Fibroblast of skin of right quadriceps (primary cell): ENCODE data around the gene ABCC3.

Experiments
- DNase-seq: peaks from one replicate; pipeline ENCODE4 v3.0.0-alpha.2; 2013

Gene ABCC3

DNA sequence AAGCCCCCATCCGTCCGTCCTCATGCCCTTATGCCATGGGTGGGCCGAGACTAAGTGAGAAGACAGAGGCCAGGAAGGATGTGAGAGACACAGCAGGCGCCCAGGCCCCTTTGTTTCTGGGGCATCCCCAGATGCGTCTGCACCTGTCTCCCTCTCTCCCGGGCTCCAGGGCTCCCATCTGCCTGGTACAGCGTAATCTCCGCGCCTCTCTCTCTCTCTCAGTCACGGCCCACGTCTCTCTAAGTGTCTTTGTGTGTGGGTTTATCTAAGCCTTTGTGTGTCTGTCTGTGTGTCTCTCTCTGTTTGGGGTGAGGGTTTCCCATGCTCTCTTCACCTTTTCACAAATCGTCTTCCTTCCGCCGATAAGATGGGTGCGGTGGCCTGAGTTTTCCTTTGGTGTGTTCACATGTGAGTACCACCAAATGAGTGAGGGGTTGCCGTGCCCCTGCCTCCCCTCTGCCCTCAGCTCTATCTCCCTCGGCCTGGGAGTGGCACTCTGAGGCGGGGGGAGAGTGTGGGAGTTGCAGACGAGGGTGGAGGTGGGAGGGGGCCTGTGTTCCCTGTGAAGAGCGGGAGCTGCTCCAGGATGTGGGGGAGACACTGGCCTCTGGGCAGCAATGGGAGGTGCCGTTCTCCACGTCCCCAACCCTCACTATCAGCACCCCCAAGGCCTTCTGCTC, 25.8 kb upstream of the ABCC3 start:
- no peak for DNase-seq

DNA sequence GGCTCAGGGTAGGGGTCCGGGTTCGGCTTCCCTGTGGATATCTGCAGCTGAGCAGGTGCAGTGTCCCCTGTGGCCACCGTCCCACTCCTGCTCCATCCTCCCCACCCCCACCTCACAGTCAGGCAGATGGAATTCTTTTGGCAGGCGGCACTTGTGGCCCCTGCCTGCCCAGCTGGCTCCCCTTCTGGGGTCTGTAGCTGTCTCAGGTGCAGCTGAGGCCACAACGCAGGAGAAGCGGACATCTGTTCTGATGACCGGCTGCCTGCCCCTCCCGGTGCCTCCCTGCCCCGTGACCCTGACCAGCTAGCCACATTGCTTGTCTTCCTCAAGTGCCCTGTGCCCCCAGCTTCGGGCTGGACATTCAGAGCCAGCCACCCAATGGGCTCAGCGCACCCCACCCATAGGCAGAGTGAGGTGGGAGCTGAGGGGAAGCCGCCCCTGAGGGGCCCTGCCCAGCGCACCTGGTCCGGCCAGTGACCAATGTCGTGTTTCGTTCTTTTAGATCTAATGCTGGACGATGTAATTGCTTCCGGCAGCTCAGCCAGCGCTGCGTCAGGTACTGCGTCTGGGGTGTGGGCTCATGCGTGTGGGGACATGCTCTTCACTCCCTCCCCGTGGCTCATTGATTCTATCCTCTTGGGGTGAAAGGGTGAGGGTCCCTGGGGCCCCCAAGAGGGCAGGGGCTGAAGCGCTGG, 25.2 kb upstream of the ABCC3 start:
- no peak for DNase-seq

DNA sequence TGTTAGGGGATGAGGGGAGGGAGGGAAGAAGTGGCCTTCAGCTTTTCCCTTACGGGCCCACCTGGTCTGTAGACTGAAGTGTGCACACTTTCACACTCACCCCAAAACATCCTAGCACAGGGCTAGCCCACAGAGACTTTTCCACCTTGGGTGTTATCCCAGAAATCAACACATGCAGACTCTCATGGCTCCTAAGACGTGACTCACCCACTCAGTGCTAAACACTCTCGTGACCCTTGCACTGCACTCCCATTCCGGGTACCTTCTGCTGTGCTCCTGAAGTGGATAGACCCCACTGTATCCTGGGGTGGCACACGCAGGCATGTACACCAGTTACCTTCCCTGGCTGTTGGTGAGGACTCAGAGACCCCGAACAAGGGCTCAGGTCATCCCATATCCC, 23.0 kb upstream of the ABCC3 start:
- no peak for DNase-seq

DNA sequence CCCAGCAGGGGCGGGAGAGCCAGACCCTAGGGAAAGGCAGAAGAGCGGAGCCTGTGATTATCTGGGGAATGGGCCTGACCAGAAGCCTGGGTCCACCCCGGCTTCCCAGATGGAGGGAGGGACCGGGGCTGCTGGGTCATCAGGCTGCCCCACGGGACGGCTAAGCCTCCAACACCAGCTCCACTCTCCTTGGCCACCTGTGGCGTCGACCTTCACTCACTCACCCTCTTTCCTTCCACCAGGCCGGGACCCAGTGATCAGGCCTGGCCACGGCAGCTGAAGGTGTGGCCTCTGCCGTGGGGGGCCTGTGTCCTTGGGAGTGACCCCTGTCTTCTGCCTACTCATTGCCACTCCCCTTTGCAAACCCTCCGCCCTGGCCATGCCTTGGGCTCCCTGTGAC, 22.4 kb upstream of the ABCC3 start:
- DNase-seq, result no peak

DNA sequence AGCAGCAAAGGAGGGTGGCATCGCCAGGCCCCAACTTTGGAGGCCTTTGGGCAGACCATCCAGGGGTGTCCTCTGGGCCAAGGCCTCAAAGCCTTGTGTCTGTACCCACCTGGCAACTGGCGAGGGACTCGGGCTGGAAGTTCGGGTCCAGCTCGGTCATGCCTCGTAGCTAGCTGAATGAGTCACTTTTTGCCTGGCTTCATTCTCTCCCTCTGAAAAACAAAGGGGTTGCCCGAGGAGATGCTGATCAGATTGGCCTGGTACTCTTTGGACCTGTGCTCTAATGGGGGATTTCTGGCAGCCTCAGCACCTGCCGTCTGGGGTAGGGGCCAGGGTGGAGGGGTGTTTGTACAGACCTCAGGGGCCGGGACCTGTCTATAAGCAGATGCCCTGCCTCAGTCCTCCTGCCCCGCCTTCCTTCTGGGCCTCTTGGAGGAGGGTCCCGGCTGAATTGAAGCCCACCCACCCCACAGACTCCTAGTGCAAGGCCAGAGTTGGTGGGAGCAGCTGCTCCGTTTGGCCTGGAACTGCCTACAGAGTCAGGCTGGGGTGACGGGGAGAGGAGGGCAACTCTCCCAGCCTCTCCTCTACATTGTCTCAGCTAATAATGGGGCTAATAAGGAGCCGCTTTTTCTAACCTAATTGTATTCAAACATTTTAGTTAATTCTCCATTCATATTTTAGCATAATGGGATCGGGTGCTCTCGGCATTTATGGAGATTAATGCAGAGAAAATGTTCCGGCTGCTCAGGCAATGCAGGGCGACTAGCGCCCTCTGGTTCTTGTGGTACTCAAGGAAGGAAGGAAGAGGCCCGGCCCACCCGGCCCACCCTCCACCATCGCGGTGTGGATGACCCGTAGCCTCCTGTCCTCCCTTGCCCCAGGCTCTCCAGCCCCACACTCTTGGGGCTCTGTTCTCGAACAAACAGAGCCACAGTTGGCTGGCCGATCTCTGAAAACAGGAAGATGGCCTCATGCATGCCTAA, 21.4 kb upstream of the ABCC3 start:
- DNase-seq, result no peak

DNA sequence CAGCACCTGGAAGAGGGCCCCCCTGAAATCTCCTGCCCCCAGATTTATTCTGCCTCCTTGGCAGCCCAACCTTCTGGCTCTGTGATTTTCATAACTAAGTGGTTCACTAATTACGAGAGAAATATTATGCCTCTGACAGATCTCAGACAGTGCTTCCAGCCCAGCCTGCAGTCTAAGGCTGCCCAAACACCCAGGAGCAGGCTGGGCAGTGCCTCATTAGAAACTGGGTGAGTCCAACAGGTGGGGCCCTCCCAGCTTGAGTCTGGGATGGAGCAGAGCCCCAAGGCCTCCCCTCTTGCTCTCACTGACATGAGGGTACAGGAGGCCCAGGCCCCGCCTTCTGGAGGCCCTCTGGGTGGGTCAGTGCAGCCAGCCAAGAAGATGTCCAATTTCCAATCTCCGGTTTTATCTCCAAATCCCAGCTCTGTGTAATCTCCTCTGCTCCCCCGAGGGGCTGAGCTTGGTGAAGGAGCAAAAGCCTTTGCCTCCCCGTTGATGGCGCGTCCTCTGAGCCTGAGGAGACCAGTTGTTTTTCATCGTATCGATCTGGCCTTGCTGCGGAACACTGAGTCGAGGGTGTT, 20.1 kb upstream of the ABCC3 start:
- no peak for DNase-seq

DNA sequence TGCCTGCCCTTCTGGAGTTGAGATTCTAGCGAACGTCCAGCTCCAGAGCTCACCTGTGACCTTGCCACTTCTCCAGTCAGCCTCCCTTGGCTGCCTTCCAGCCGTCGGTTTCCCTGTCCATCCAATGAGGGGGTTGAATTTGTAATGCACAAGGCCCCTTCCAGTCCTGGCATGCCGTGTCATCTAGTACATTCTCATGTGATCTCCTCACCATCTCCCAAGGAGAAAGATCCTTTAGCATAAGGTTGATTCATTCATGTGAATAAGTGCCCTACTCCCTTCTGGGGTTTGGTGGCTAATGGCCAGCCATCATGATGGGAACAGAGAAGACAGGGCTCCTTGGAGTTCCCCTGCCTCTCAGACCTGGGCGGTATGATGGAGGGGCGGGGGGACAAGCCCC, 18.9 kb upstream of the ABCC3 start:
- no peak for DNase-seq

DNA sequence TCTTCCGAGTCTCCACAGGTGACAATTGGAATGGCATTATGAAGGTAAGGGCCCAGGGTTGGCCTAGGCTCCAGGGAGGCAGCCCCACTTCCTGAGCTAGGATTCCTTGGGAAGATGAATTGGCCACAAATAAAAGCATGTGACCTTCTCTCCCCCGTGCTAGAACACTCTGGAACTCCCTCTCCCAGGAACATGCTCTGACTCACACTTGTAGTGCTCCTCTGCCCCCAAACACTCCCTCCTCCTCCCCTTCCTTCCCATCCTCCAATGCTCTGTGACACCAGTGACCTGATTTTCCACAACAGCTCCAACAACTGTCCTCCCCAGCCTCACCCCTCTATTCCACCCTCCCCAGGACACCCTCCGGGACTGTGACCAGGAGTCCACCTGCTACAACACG, 16.4 kb upstream of the ABCC3 start:
- DNase-seq, result no peak

DNA sequence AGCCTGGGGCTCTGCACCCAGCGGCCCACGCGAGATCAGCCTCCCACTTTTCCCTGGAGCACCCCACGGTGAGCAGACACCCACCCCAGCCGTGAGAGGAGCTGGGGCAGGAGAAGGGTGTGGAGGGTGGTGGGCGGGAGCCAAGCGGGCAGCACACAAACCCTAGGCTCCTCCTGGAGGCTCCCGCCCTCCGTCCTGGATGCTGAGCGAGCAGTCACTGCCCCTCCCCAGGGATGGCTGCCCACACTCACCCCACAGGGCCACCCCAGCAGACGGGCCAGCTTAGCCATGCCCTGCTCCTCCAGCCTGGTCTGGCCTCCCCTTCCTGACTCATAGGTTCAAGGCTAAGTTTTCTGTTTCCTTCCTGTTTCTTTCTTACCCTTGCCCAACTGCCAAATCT, 15.7 kb upstream of the ABCC3 start:
- no peak for DNase-seq

DNA sequence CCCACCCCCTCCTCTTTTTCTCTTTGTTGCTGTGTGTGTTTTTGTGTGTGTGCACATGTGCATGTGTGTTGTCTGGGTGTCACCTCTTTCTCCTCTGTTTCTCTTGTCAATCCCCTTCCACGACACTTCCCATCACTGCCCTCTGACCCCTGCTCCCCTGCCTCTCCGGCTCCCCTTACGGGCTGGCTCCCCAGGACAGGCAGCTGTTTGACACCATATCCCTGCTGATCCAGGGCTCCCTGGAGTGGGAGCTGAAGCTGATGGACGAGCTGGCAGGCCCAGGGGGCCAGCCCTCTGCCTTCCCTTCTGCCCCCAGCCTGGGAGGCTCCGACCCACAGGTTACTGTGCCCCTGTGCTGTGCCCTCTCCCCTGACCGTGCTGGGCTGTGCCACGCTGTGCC, 15.2 kb upstream of the ABCC3 start:
- no peak for DNase-seq

DNA sequence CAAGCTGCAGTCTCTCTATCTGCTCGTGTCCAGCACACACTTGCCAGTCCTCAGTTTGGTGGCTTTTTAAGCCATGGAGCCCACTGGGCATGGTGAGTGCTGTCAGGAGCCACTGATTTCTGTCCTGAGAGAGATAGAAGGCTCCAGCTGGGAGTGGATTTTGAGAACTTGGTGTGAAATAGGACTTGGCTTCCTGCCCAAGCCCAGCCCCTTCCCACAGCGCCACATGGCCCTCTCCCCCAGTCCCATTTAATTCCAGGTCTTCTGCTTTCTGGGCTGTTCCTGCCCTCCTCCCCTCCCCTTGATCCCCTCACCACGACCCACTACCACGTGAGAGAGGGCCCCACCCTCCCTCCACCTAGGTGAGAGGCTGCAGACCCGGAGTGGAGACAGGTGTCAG, 14.4 kb upstream of the ABCC3 start:
- DNase-seq, result no peak

DNA sequence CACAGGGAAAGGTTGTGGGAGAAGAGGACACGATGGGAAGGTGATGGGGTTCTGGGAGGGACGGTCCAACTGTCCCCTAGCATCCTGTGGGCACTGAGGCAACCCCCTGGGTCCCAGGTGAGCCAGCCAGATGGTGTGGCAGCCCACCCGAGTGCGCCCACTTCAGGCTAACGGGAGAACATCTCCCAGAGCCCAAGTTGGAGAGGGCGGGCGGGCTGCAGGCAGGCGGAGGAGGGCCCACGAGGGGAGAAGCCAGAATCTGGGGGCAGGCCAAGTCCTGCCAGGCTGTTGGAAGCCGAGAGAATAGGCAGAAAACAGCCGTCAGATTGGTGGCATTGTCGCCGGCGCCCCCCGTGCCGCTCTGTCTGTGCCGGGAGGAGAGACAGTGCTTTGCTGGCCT, 13.8 kb upstream of the ABCC3 start:
- no peak for DNase-seq

DNA sequence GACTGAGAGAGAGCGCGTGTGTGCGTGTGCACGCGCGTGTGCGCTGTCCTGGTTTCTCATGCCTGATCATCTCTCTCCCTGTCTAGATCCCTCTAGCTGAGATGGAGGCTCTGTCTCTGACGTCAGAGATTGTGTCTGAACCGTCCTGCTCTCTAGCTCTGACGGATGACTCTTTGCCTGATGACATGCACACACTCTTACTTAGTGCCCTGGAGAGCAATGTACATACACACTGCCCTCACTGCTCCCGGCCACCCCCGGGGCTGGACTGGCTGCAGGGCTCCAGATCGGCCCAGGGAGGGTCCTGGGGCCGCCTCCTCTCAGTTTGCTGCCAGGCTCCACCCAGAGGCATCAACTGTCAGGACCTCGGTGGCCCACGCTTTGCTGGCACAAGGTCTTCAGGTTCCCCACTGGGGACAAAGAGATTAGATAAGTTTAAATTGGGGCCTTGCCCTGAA, 13.1 kb upstream of the ABCC3 start:
- DNase-seq, result no peak

DNA sequence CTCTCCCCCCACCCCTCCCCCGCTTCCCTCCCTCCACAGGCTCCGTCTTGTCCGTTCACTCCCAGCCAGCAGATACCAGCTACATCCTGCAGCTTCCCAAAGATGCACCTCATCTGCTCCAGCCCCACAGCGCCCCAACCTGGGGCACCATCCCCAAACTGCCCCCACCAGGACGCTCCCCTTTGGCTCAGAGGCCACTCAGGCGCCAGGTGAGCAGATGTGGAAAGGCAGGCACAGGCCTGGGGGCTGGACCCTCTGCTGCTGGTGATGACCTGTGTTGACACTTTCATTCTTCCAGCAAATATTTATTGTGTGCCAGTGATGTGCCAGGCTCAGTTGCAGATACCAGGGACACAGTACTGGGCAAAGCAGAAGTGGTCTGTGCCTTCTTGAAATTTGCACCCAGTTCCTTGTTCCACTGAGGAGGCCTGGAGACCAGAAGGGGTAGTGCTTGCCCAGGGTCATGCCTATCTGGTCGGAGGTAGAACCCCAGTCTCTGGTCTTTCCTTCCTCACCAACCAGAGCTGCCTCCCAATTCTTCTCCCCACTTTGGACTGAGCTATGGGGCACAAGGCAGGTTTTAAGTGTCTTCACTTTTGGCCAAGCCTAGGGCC, 10.3 kb upstream of the ABCC3 start:
- no peak for DNase-seq

DNA sequence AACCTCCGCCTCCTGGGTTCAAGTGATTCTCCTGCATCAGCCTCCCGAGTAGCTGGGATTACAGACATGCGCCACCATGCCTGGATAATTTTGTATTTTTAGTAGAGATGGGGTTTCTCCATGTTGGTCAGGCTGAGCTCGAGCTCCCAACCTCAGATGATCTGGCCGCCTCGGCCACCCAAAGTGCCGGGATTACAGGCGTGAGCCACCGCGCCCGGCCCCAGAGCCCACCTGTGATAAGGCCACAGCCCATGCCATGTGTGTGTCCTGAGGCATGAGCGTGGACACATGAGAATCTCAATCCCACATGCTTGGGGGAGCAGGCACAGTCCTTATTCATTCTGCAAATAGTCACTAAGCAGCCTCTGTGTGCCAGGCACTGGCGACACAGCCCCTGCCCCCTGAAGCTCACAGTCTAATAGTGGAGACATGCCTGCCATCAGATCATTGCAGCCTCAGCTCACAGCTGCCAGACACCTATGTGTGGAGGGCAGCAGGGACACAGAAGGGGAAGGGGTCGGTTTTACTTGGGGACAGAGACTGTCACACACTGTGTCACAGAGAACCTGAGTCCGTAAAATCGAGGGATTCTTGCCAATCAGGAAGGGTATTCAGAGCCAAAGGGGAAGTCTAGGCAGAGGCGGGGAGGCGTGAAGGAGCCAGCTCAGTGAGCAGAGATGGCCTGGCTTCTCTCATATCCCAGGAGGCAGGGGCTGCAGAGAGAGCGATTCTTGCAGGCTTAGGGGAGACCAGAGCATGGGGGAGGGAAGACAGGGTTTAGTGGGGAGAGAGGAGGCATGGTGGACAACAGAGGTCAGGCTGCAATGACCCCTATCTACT, 9.4 kb upstream of the ABCC3 start:
- DNase-seq, result no peak

DNA sequence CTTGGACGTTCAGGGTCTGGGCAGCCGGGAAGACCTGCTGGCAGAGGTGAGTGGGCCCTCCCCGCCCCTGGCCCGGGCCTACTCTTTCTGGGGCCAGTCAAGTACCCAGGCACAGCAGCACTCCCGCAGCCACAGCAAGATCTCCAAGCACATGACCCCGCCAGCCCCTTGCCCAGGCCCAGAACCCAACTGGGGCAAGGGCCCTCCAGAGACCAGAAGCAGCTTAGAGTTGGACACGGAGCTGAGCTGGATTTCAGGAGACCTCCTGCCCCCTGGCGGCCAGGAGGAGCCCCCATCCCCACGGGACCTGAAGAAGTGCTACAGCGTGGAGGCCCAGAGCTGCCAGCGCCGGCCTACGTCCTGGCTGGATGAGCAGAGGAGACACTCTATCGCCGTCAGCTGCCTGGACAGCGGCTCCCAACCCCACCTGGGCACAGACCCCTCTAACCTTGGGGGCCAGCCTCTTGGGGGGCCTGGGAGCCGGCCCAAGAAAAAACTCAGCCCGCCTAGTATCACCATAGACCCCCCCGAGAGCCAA, 8.6 kb upstream of the ABCC3 start:
- peak; percentile 68 for DNase-seq

DNA sequence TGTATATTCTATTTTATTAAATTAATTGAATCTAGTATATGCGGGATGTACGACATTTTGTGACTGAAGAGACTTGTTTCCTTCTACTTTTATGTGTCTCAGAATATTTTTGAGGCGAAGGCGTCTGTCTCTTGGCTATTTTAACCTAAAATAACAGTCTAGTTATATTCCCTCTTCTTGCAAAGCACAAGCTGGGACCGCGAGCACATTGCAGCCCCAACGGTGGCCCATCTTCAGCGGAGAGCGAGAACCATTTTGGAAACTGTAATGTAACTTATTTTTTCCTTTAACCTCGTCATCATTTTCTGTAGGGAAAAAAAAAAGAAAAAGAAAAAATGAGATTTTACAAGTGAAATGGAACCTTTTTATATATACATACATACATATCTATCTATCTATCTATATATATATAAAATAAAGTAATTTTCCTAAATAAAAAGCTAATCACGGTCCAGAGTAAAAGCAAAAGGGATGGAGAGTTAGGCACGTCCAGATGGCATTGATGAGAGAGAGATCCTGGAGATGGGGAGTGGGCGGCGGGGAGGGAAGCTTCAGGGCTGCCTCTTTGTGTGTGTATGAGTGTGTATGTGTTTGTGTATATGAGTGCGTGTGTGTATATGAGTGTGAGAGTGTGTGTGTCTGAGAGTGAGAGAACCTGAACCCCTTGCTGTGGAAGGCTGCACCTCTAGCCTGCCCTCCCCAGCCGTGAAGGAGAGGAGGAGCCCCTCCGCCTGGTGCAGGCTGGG, 7.5 kb upstream of the ABCC3 start:
- no peak for DNase-seq

DNA sequence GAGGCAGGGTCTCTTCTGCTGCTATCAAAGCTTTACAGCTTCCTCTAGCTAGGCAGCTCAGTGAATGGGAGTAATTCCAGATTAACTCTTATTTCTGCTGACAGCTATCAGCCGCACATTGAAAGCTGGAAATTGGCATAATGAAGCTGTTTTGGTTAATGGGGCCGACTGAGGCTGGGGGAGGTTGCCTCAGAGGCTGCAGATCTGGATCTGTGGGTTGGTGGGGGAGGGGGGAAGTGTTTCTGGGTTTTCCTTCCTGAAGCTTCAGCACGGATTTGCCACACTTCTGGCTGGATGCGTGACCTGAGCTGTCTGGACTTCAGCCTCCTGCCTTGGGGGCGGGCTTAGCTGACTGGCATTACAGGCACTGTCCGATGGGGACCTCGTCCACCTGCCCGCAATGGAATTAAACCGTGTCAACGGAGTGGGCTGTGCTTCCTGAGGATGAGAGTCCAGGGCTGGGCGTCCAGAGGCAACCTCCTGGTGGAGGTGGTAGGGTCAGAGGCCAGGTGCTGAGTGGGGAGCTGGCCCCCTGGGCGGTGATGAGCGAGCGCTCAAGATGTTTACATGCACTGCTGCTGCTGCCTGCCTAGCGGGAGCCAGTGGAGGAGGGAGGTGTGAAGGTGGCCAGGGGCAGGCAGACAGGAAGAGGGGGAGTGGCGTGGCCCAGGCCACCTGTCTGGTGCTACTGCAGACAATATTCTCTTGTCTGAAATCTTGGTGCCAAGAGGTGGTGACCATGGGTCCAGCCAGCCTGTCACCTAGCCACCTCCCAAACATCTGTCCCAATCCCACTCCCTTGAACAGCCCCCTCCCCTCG, 6.7 kb upstream of the ABCC3 start:
- DNase-seq, result no peak

DNA sequence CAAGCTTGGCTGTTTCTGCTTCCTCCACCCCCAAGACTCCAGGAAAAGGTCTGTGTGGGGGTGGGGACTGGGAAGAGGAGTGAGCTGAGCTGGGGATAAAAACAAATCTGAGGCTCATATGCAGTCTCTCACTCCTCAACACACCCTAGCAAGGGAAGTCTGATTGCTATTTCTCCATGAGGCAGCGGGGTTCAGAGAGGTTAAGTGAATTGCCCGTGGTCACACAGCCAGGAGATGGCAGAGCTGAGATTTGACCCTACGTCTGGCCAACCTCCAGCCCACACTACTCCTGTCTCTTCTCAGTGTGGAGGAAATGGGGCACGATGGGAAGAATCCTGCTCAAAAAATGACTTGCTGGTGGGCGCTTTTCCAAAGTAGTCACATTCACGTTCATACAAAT, 4.8 kb upstream of the ABCC3 start:
- DNase-seq, result no peak
